ENCODE data around the gene FRMD6.

The FRMD6 gene

DNA sequence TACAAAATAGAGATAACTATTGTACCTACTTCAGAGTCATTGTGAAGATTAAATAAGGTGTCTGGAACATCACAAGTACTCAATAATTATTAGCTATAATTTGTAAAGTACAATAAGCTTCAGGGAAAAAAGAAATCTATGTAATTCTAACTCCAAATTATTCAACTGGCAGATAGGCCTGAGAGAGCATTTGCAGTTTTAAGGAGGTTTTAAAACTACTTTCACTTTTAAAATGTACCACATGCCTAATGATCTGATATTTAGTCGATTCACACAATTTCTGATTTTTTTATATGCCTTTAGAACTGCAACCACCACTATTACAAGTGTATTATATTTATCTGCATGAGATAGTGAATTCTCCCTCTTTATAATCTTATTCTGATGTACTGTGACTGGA is 24.9 kb upstream of the FRMD6 start:
- Histone ChIP-seq H2BK5ac (ENCODE audit: low read depth, low read length, poor library complexity, severe bottlenecking) (no peak overlapping the region), H3K14ac (ENCODE audit: low read length in 2 of 2) (no peak overlapping the region), H4K8ac (ENCODE audit: low read length) (no peak overlapping the region), H4K91ac (ENCODE audit: low read length) (no peak overlapping the region), H3K18ac (ENCODE audit: low read depth in 1 of 2, low read length in 2 of 2) (no peak overlapping the region), H3K36me3 (ENCODE audit: control insufficient read depth in 1 of 2, insufficient read depth in 2 of 2, low read depth in 1 of 2, low read length in 2 of 2) (no peaks in the 10 kb centered on the region), H3K4me1 (ENCODE audit: control insufficient read depth, insufficient read depth, low read depth, low read length) (peaks cover 2% of the 10 kb centered on the region), H2BK12ac (ENCODE audit: low read length in 2 of 2) (no peak overlapping the region), H3K9ac (ENCODE audit: low read length) (peak overlapping the region; percentile 68), H2BK15ac (ENCODE audit: low read depth, poor library complexity, severe bottlenecking) (no peak overlapping the region), H3K4me2 (ENCODE audit: low read length, poor library complexity, severe bottlenecking) (no peak overlapping the region), H3K4ac (ENCODE audit: low read depth in 1 of 2, low read length in 2 of 2) (no peak overlapping the region), H3K23ac (ENCODE audit: low read length in 2 of 2) (no peak overlapping the region), H3K79me1 (replicated peaks; ENCODE audit: low read length, poor library complexity, severe bottlenecking) (no peaks in the 10 kb centered on the region), H2AFZ (ENCODE audit: low read depth, low read length) (no peak overlapping the region), H3K27ac (ENCODE audit: low read length, poor library complexity, severe bottlenecking) (no peak overlapping the region), H2AK5ac (ENCODE audit: low read length, severe bottlenecking) (no peak overlapping the region), H3K4me3 (ENCODE audit: insufficient read depth in 1 of 2, low read depth in 1 of 2, low read length in 2 of 2) (peak overlapping the region in 1 of 2 experiments; percentile 32), H2BK120ac (ENCODE audit: low read depth, low read length) (no peak overlapping the region), H3K9me3 (ENCODE audit: control insufficient read depth, low read length) (no peaks in the 10 kb centered on the region), H3K27me3 (ENCODE audit: control insufficient read depth in 1 of 2, insufficient read depth in 1 of 2, low read length in 2 of 2) (no peaks in the 10 kb centered on the region)
- no CpG with 5 or more reads among the region's 1 CpG for WGBS
- no peak for DNase-seq

DNA sequence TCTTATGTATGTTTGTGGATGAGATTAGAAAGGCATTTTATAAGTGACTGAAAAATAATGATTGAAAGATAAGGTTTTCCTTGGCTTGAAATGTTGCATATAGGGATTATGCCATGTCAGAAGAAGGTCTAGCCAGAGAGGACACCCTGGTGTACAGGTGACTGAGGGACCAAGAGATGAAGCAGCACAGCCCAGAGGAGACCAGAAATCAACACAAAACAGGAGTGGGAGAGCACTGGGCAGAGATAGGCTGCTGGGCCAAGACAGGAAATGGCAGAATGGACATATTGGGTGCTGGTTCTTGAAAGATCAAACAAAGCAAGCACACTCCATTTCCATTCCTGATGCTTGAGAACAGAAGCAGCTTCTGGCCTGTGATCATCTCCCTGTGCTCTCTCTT is 24.4 kb upstream of the FRMD6 start:
- H4K8ac ChIP-seq (ENCODE audit: low read length), result peak overlapping the region; percentile 78
- H2AFZ ChIP-seq (ENCODE audit: low read depth, low read length), result peak overlapping the region; percentile 0
- no peaks in the 10 kb centered on the region for H3K9me3 ChIP-seq (ENCODE audit: control insufficient read depth, low read length)
- DNase-seq, result no peak
- H2BK12ac ChIP-seq (ENCODE audit: low read length in 2 of 2), result peak overlapping the region in 1 of 2 experiments; percentile 0
- no peak overlapping the region for H3K14ac ChIP-seq (ENCODE audit: low read length in 2 of 2)
- H3K23ac ChIP-seq (ENCODE audit: low read length in 2 of 2), result no peak overlapping the region
- no peak overlapping the region for H3K4me2 ChIP-seq (ENCODE audit: low read length, poor library complexity, severe bottlenecking)
- no peak overlapping the region for H3K27ac ChIP-seq (ENCODE audit: low read length, poor library complexity, severe bottlenecking)
- no peak overlapping the region for H3K4me3 ChIP-seq (ENCODE audit: insufficient read depth in 1 of 2, low read depth in 1 of 2, low read length in 2 of 2)
- peak overlapping the region; percentile 68 for H3K9ac ChIP-seq (ENCODE audit: low read length)
- H3K4me1 ChIP-seq (ENCODE audit: control insufficient read depth, insufficient read depth, low read depth, low read length), result peaks cover 2% of the 10 kb centered on the region
- no peaks in the 10 kb centered on the region for H3K36me3 ChIP-seq (ENCODE audit: control insufficient read depth in 1 of 2, insufficient read depth in 2 of 2, low read depth in 1 of 2, low read length in 2 of 2)
- peak overlapping the region in 1 of 2 experiments; percentile 5 for H3K4ac ChIP-seq (ENCODE audit: low read depth in 1 of 2, low read length in 2 of 2)
- H2BK5ac ChIP-seq (ENCODE audit: low read depth, low read length, poor library complexity, severe bottlenecking), result no peak overlapping the region
- peak overlapping the region; percentile 23 for H2BK120ac ChIP-seq (ENCODE audit: low read depth, low read length)
- peak overlapping the region in 1 of 2 experiments; percentile 77 for H3K18ac ChIP-seq (ENCODE audit: low read depth in 1 of 2, low read length in 2 of 2)
- H3K79me1 ChIP-seq (replicated peaks; ENCODE audit: low read length, poor library complexity, severe bottlenecking), result no peaks in the 10 kb centered on the region
- H2AK5ac ChIP-seq (ENCODE audit: low read length, severe bottlenecking), result no peak overlapping the region
- H4K91ac ChIP-seq (ENCODE audit: low read length), result peak overlapping the region; percentile 30
- peak overlapping the region; percentile 40 for H2BK15ac ChIP-seq (ENCODE audit: low read depth, poor library complexity, severe bottlenecking)
- H3K27me3 ChIP-seq (ENCODE audit: control insufficient read depth in 1 of 2, insufficient read depth in 1 of 2, low read length in 2 of 2), result no peaks in the 10 kb centered on the region

DNA sequence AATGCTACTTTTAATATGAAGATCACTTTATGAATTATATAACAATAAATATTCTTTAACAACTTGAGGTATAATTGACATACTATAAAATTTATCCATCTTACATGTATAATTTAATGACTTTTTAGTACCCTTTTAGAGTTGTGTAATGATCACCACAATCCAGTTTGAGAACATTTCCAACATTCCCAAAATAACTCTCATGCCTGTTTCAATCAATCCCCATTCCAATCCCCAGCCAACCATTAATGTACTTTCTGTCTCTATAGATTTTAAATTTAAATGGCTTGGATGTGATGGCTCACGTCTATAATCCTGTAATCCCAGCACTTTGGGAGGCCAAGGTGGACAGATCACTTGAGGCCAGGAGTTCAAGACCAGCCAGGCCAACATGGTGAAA is 23.5 kb upstream of the FRMD6 start:
- H3K4ac ChIP-seq (ENCODE audit: low read depth in 1 of 2, low read length in 2 of 2), result no peak overlapping the region
- no peak overlapping the region for H3K23ac ChIP-seq (ENCODE audit: low read length in 2 of 2)
- no peak overlapping the region for H3K4me3 ChIP-seq (ENCODE audit: insufficient read depth in 1 of 2, low read depth in 1 of 2, low read length in 2 of 2)
- H2AK5ac ChIP-seq (ENCODE audit: low read length, severe bottlenecking), result no peak overlapping the region
- no peak overlapping the region for H2BK120ac ChIP-seq (ENCODE audit: low read depth, low read length)
- H3K4me2 ChIP-seq (ENCODE audit: low read length, poor library complexity, severe bottlenecking), result no peak overlapping the region
- WGBS, result 93% methylated on average over 1 of the region's 1 CpG
- no peak overlapping the region for H3K9ac ChIP-seq (ENCODE audit: low read length)
- H3K18ac ChIP-seq (ENCODE audit: low read depth in 1 of 2, low read length in 2 of 2), result no peak overlapping the region
- no peak overlapping the region for H2BK15ac ChIP-seq (ENCODE audit: low read depth, poor library complexity, severe bottlenecking)
- H3K36me3 ChIP-seq (ENCODE audit: control insufficient read depth in 1 of 2, insufficient read depth in 2 of 2, low read depth in 1 of 2, low read length in 2 of 2), result no peaks in the 10 kb centered on the region
- H3K14ac ChIP-seq (ENCODE audit: low read length in 2 of 2), result no peak overlapping the region
- H3K79me1 ChIP-seq (replicated peaks; ENCODE audit: low read length, poor library complexity, severe bottlenecking), result no peaks in the 10 kb centered on the region
- H2BK12ac ChIP-seq (ENCODE audit: low read length in 2 of 2), result no peak overlapping the region
- no peak overlapping the region for H4K91ac ChIP-seq (ENCODE audit: low read length)
- no peak overlapping the region for H4K8ac ChIP-seq (ENCODE audit: low read length)
- no peak overlapping the region for H2AFZ ChIP-seq (ENCODE audit: low read depth, low read length)
- no peaks in the 10 kb centered on the region for H3K4me1 ChIP-seq (ENCODE audit: control insufficient read depth, insufficient read depth, low read depth, low read length)
- H3K9me3 ChIP-seq (ENCODE audit: control insufficient read depth, low read length), result no peaks in the 10 kb centered on the region
- DNase-seq, result no peak
- no peak overlapping the region for H3K27ac ChIP-seq (ENCODE audit: low read length, poor library complexity, severe bottlenecking)
- H3K27me3 ChIP-seq (ENCODE audit: control insufficient read depth in 1 of 2, insufficient read depth in 1 of 2, low read length in 2 of 2), result no peaks in the 10 kb centered on the region
- H2BK5ac ChIP-seq (ENCODE audit: low read depth, low read length, poor library complexity, severe bottlenecking), result no peak overlapping the region

DNA sequence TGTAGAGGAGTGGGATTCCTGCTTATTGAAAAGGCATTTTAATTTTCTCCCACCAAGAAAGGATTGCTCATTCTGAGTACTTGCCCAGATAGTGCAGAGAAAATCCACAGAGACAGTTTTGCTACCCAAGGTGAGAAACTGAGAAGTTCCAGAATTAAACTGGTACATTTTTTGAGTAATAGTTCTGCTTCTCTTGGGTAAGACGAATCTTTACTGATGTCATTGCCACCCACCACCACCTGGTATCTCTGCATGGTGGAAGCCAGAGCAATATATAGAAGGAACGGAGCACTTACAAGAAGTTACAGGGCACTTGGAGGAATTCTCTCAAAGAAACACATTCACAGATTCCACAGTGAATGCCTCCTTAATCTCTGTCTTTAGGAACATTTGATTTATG is 20.7 kb upstream of the FRMD6 start:
- H3K4me3 ChIP-seq (ENCODE audit: insufficient read depth in 1 of 2, low read depth in 1 of 2, low read length in 2 of 2), result no peak overlapping the region
- H3K9me3 ChIP-seq (ENCODE audit: control insufficient read depth, low read length), result no peaks in the 10 kb centered on the region
- no peak overlapping the region for H3K4ac ChIP-seq (ENCODE audit: low read depth in 1 of 2, low read length in 2 of 2)
- DNase-seq, result no peak
- H3K23ac ChIP-seq (ENCODE audit: low read length in 2 of 2), result no peak overlapping the region
- H3K79me1 ChIP-seq (replicated peaks; ENCODE audit: low read length, poor library complexity, severe bottlenecking), result no peaks in the 10 kb centered on the region
- no peak overlapping the region for H2BK120ac ChIP-seq (ENCODE audit: low read depth, low read length)
- H2BK5ac ChIP-seq (ENCODE audit: low read depth, low read length, poor library complexity, severe bottlenecking), result no peak overlapping the region
- no peak overlapping the region for H3K18ac ChIP-seq (ENCODE audit: low read depth in 1 of 2, low read length in 2 of 2)
- no peak overlapping the region for H2AFZ ChIP-seq (ENCODE audit: low read depth, low read length)
- H3K27ac ChIP-seq (ENCODE audit: low read length, poor library complexity, severe bottlenecking), result no peak overlapping the region
- no peak overlapping the region for H4K91ac ChIP-seq (ENCODE audit: low read length)
- H3K4me2 ChIP-seq (ENCODE audit: low read length, poor library complexity, severe bottlenecking), result no peak overlapping the region
- H2BK15ac ChIP-seq (ENCODE audit: low read depth, poor library complexity, severe bottlenecking), result no peak overlapping the region
- H3K14ac ChIP-seq (ENCODE audit: low read length in 2 of 2), result no peak overlapping the region
- no peaks in the 10 kb centered on the region for H3K27me3 ChIP-seq (ENCODE audit: control insufficient read depth in 1 of 2, insufficient read depth in 1 of 2, low read length in 2 of 2)
- no peak overlapping the region for H4K8ac ChIP-seq (ENCODE audit: low read length)
- no peaks in the 10 kb centered on the region for H3K36me3 ChIP-seq (ENCODE audit: control insufficient read depth in 1 of 2, insufficient read depth in 2 of 2, low read depth in 1 of 2, low read length in 2 of 2)
- H3K9ac ChIP-seq (ENCODE audit: low read length), result no peak overlapping the region
- no peaks in the 10 kb centered on the region for H3K4me1 ChIP-seq (ENCODE audit: control insufficient read depth, insufficient read depth, low read depth, low read length)
- no peak overlapping the region for H2BK12ac ChIP-seq (ENCODE audit: low read length in 2 of 2)
- 86% methylated on average over 2 of the region's 2 CpGs for WGBS
- no peak overlapping the region for H2AK5ac ChIP-seq (ENCODE audit: low read length, severe bottlenecking)

Data from mesenchymal stem cell (in vitro differentiated cells and primary cell).